Dermis blood vessel endothelial cell (primary cell): ENCODE results near the gene CHRNE. TPM values are rescaled to one million over a fixed set of nuclear protein-coding genes. Genes with fewer than 3 reads are reported as not detected.
"Not testable (repeated sequence)": the region's sequence is repeated elsewhere in the genome, so short reads cannot be mapped to it uniquely, and the experiment has no call there.

Experiments used
- DNase-seq: peaks from one replicate; pipeline ENCODE4 v3.0.0; 2010
- total RNA-seq: library from RNA; depleted of rRNA; stranded (reverse); fragments of >200 nt; gene quantifications from 2 replicates; pipeline ENCODE4 v1.2.3, GENCODE V29; 2014

The CHRNE gene
- total RNA-seq, 1 donor from 2014 or later = 0.85 TPM

- DNase-seq = peak; percentile 72
These were observed 20.9 kb downstream of the CHRNE start for GRCh38 chr17:4881761-4882555.

GRCh38 chr17:4880857-4881256 lies 22.0 kb downstream of the CHRNE start:
- no peak for DNase-seq

GRCh38 chr17:4879601-4880000 lies 23.3 kb downstream of the CHRNE start:
- DNase-seq = no peak

DNA sequence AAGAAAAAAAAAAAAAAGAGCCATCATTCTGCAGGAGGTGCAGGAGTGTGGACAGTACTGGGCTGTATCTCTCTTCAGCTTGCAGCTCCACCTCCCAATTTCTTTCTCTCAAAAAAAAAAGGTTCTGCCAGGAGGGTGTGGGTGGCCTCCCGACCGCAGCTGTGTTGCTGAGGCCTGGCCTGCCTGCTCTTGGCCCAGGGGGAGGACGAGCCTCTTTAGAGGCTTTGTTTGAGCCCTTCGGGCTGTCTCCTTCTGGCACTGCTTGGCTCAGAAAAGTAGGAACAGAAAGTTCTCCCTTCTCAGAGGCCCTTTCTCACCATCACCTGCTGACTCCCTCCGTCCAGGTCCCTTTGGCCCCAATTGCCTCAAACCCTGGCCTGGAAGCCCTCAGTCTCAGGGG lies 25.8 kb downstream of the CHRNE start:
- DNase-seq = no peak

DNA sequence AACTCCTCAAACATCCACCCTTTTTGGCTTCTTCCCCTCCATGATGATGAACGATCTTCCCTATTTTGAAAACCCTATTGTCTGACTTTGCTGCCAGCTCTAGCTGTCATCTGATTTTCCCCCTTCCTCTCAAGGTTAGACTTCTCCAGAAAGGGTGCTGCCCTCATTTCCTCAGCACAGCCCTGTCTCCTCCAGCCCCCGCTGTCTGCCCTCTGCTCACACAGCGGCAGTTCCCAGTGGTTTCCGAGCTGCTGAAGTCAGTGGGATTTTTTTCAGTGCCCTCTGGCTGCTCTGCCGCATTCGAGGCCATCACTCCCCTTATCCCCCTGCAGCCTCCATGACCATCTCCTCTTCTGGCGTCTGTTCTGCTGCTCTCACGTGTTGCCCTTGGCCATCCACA lies 30.1 kb downstream of the CHRNE start:
- DNase-seq = peak; percentile 71

DNA sequence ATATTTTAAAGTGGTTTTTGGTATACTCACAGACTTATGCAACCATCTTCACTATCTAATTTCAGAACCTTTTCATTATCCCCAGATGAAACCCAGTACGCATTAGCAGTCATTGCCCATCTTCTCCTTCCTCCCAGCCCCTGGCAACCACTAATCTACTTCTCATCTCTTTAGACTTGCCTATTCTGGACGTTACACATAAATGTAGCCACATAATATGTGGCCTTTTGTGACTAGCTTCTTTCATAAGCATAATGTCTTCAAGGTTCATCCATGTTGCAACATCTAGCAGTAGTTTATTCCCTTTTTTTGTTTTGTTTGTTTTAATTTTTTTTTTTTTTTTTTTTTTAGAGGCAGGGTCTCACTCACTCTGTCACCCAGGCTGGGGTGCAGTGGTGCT lies 32.0 kb downstream of the CHRNE start:
- no peak for DNase-seq

- not testable (repeated sequence) for DNase-seq
These were observed 33.6 kb downstream of the CHRNE start for GRCh38 chr17:4869058-4869998.

DNA sequence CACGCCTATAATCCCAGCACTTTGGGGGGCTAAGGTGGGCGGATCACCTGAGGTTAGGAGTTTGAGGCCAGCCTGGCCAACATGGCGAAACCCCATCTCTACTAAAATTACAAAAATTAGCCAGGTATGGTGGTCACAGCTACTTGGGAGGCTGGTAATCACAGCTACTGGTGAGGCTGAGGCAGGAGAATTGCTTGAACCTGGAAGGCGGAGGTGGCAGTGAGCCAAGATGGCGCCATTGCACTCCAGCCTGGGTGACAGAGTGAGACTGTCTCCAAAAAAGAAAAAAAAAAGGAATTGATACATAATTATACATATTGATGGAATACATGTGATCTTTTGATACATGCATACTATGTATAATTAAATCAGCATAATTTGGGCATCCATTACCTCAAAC lies 35.4 kb downstream of the CHRNE start:
- DNase-seq = not testable (repeated sequence)

DNA sequence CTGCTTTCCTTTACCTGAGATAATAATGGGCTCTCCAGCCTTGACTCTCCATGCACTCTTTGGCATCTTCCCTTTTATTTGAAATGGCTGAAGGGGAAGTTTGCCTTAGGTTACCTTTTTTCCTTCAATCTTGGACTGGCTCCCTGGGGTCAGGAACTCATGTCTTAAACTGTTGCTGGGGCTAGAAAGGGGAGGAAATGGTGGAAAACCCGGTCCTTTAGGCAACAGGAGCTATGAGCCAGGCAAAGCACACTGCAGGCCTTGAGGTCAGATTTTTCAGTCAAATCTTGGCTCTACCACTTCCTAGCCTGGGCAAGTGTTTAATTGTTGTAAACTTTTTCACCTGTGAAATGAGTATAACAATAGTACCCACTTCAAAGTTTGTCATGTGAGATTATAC lies 39.6 kb downstream of the CHRNE start:
- peak; percentile 23 for DNase-seq

- DNase-seq = no peak
These were observed 40.2 kb downstream of the CHRNE start for GRCh38 chr17:4862720-4863119.

DNA sequence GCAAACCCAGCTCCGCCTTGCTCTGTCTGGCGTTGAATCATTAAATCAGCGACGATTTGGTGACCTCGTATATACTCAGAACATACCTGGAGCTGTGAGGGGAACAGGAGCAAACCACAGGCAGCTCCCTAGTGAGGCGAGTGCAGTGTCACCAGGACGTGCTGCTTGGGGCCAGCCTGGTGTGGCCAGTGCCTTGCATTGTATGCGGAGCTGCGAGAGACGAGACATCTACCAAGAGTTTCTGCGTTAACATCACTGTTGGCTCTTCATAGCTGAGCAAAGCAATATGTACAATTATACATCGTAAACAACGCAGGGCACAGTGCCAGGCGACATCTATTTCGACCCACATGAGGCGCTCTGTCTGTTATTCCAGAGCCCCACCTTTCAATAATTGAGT lies 41.8 kb downstream of the CHRNE start:
- no peak for DNase-seq

- no peak for DNase-seq
These were observed 42.2 kb downstream of the CHRNE start for GRCh38 chr17:4860651-4861050.

DNA sequence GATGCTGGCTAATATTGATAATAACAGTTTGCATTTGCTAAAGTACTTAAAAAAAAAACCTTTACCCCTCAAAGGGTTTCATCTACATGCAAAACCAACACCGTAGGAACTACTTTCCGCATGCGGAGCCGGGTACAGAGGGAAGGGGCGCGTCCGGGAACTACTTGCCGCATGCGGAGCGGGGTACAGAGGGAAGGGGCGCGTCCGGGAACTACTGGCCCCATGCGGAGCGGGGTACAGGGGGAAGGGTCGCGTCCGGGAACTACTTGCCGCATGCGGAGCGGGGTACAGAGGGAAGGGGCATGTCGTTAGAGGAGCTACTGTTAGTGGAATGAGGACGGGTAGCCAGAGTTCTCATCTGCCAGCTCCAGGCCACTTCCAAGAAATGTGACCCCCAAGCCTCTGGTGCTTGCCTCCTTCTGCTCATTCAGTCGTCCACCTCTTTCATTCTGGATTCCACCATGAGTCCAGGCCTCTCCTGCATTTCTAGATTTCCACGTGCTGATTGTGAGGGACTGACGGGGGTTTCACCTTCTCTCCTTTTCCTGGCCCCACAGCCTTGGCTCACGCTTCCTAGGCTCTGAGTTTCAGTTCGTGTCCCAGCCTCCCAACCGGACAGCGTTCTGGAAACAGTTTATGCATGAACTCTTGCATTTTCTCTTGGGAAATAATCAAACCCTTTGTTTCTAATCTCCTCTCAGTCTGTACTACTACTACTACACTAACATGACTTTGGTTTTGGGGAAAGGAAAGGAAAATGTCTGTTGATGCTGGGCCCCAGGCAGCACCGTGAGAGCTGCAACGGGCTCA lies 42.9 kb downstream of the CHRNE start:
- peak; percentile 28 for DNase-seq

GRCh38 chr17:4858882-4859260 lies 44.0 kb downstream of the CHRNE start:
- peak; percentile 66 for DNase-seq

DNA sequence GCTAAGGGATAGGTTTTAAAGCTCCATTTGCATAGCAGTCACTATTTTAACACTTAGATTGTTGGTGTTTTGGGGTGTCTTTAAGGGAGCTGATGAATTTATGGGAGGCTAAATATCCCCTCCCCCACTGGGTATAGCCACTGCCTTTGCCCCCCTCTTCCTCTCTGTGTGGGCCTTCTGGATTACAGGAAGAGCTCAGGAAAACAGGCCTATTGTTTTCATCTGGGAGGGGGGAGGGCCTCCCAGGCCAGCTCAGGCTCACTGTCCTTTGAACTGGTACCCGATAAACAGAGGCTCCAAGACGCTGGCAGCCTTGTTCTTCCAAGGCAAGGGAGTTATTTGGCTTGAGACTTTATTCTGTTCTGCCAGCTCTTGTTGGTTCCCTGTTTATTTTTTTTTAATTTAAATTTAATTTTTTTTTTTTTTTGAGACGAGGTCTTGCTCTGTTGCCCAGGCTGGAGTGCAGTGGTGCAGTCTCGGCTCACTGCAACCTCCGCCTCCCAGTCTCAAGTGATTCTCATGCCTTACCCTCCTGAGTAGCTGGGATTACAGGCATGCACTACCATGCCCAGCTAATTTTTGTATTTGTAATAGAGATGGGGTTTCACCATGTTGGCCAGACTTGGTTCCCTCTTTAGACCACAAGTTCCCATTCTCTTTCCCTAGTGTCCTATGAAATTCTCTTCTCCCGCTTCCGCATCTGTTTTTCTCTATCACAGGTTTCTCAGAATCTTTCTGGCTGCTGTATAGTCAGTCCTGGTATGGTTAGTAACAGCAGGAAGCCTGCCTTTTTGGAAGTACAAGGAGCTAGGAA lies 44.6 kb downstream of the CHRNE start:
- peak; percentile 86 for DNase-seq

DNA sequence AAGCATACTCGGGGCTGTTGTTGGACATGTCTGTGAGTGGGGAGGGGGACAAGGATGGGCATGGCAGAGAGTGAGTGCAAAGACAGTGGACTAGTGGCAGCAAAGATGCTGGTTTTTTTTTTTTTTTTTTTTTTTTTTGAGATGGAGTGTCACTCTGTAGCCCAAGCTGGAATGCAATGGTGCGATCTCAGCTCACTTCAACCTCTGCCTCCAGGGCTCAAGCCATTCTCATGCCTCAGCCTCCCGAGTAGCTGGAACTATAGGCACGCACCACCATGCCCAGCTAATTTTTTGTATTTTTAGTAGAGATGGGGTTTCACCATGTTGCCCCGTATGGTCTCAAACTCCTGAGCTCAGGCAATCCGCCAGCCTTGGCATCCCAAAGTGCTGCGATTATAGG lies 45.6 kb downstream of the CHRNE start:
- not testable (repeated sequence) for DNase-seq

GRCh38 chr17:4856937-4857314 lies 46.0 kb downstream of the CHRNE start:
- DNase-seq = no peak

- peak; percentile 15 for DNase-seq
These were observed 46.5 kb downstream of the CHRNE start for GRCh38 chr17:4856271-4856936.

- DNase-seq = peak; percentile 37
These were observed 48.7 kb downstream of the CHRNE start for GRCh38 chr17:4854111-4854681.

DNA sequence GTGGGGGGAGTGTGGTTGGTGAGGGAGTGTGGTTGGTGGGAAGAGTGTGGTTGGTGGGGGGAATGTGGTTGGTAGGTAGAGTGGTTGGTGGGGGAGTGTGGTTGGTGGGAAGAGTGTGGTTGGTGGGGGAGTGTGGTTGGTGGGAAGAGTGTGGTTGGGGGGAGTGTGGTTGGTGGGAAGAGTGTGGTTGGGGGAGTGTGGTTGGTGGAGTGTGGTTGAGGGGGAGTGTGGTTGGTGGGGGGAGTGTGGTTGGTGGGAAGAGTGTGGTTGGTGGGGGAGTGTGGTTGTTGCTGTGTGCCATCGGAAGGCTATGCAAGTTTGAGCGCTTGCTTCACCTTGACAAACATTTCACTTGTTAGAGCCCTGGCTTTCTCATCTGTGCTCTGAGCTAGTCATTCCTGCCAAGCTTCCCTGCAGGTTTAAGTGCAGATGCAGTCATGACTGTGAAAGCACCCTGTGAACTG lies 49.7 kb downstream of the CHRNE start:
- DNase-seq = no peak
